ENCODE results near the gene MYO9A. TPM values are rescaled to one million over a fixed set of nuclear protein-coding genes. Genes with fewer than 3 reads are reported as not detected.

Gene MYO9A
- total and polyA plus RNA-seq, 10 of the 15 experiments (the other 5 are each of a cell fraction or from before 2014, with no cell fraction given): 3.3 to 25.3 (median 12.2) TPM

- intact Hi-C loops (cut with micrococcal nuclease; ENCODE audit: unreplicated experiment): no loop called here
- ChIA-PET SMC1A (ENCODE audit: uncharacterized antibody, unreplicated experiment) (no interaction called here), CTCF (interaction anchor here (6.0 kb wide), 1 partner anchor 351 kb away, joined by 69 read pairs; no protein-coding TSS in a partner anchor)
Observed at GRCh38 chr15:71806452-71806931, 311.5 kb downstream of the MYO9A start.

GRCh38 chr15:71804695-71805470, 313.1 kb downstream of the MYO9A start:
- 43% methylated on average over 6 of the region's 6 CpGs for WGBS (ENCODE audit: insufficient coverage, insufficient replicate concordance, low lambda C conversion rate, missing lambda C conversion rate)
- in situ Hi-C loops (cut with MboI): loop anchor here (5.0 to 10.0 kb wide), 3 partner anchors 58 to 350 kb away; no protein-coding TSS in a partner anchor
- TF ChIP-seq PKNOX1 (IDR thresholded peaks at IDR 0.05) (peak; percentile 69), BCL11A (IDR thresholded peaks at IDR 0.05; ENCODE audit: low read depth, low read length) (no peak), SREBF2 (IDR thresholded peaks at IDR 0.05; ENCODE audit: low read length) (no peak), EP300 (IDR thresholded peaks at IDR 0.05; ENCODE audit: borderline replicate concordance in 1 of 2, control insufficient read depth in 1 of 2, low read depth in 2 of 2, low read length in 2 of 2) (no peak), HSF1 (IDR thresholded peaks at IDR 0.05; ENCODE audit: low read depth, low read length) (no peak), SRF (IDR thresholded peaks at IDR 0.05; ENCODE audit: low read depth in 2 of 2, low read length in 2 of 2) (no peak), NR2C1 (IDR thresholded peaks at IDR 0.05) (no peak), ESRRA (IDR thresholded peaks at IDR 0.05; ENCODE audit: low read length) (no peak), ZBED1 (IDR thresholded peaks at IDR 0.05; ENCODE audit: borderline replicate concordance) (no peak), IKZF2 (IDR thresholded peaks at IDR 0.05) (no peak), MTA3 (IDR thresholded peaks at IDR 0.05; ENCODE audit: borderline replicate concordance, low read length) (no peak)

More at GRCh38 chr15:71806452-71806931, 311.5 kb downstream of the MYO9A start:
- Histone ChIP-seq H3K4me1 (ENCODE audit: control insufficient read depth, insufficient read depth, low read length) (peaks cover 10% of the 10 kb centered on the region), H3K36me3 (ENCODE audit: control insufficient read depth in 2 of 2, insufficient read depth in 2 of 2, low read length in 1 of 2) (no peaks in the 10 kb centered on the region), H4K20me1 (ENCODE audit: control insufficient read depth, insufficient read depth) (no peaks in the 10 kb centered on the region), H3K27ac (ENCODE audit: control insufficient read depth, insufficient read depth) (no peak overlapping the region), H3K4me3 (no peak overlapping the region), H3K79me2 (ENCODE audit: control insufficient read depth, insufficient read depth, low read length) (no peaks in the 10 kb centered on the region), H3K27me3 (replicated peaks in 1 of 2; ENCODE audit: control insufficient read depth in 2 of 2, insufficient read depth in 2 of 2, low read length in 1 of 2) (no peaks in the 10 kb centered on the region; a peak in 1 of 4 replicates), H3K4me2 (ENCODE audit: control insufficient read depth, insufficient read depth) (no peak overlapping the region), H2AFZ (ENCODE audit: control insufficient read depth, low read depth, low read length) (no peak overlapping the region), H3K9me3 (replicated peaks; ENCODE audit: control insufficient read depth, insufficient read depth, low read length) (no peaks in the 10 kb centered on the region), H3K9ac (ENCODE audit: control insufficient read depth, insufficient read depth, low read length) (no peak overlapping the region)
- in situ Hi-C loops (cut with MboI): loop anchor here (10.0 kb wide), 2 partner anchors 348 to 352 kb away; no protein-coding TSS in a partner anchor
- no peak for TF ChIP-seq PAX5 (IDR thresholded peaks at IDR 0.05; ENCODE audit: borderline replicate concordance, low read depth, low read length)
- no peak for TF ChIP-seq NR2F1 (conservative IDR thresholded peaks at IDR 0.05)
- TF ChIP-seq MYB (IDR thresholded peaks at IDR 0.05; ENCODE audit: borderline replicate concordance, low read depth, low read length): no peak
- no peak for TF ChIP-seq IKZF2 (IDR thresholded peaks at IDR 0.05)
- TF ChIP-seq HDAC2 (IDR thresholded peaks at IDR 0.05): no peak
- TF ChIP-seq ATF7 (IDR thresholded peaks at IDR 0.05; ENCODE audit: low read depth): no peak
- ChIA-PET RAD21 (ENCODE audit: unreplicated experiment) (interaction anchor here (0.7 kb wide), 1 partner anchor 350 kb away, joined by 3 read pairs; no protein-coding TSS in a partner anchor), POLR2A (no interaction called here)
- WGBS (ENCODE audit: insufficient coverage, insufficient replicate concordance, low lambda C conversion rate, missing lambda C conversion rate): 26% methylated on average over 7 of the region's 7 CpGs
- peak; percentile 47 for ATAC-seq
- DNase-seq (ENCODE audit: low read depth, low spot score): no peak
- no peak for FAIRE-seq
- BruUV-seq (replicated peaks): no TSS peak

More at GRCh38 chr15:71804695-71805470, 313.1 kb downstream of the MYO9A start:
- Histone ChIP-seq H3K27ac (ENCODE audit: control insufficient read depth, insufficient read depth) (no peak overlapping the region), H4K20me1 (ENCODE audit: control insufficient read depth, insufficient read depth) (no peaks in the 10 kb centered on the region), H3K4me1 (ENCODE audit: control insufficient read depth, insufficient read depth, low read length) (peaks cover 10% of the 10 kb centered on the region), H3K79me2 (ENCODE audit: control insufficient read depth, insufficient read depth, low read length) (no peaks in the 10 kb centered on the region), H2AFZ (ENCODE audit: control insufficient read depth, low read depth, low read length) (peak overlapping the region; percentile 52), H3K36me3 (ENCODE audit: control insufficient read depth in 2 of 2, insufficient read depth in 2 of 2, low read length in 1 of 2) (no peaks in the 10 kb centered on the region), H3K4me3 (no peak overlapping the region), H3K27me3 (replicated peaks in 1 of 2; ENCODE audit: control insufficient read depth in 2 of 2, insufficient read depth in 2 of 2, low read length in 1 of 2) (no peaks in the 10 kb centered on the region; a peak in 1 of 4 replicates), H3K9ac (ENCODE audit: control insufficient read depth, insufficient read depth, low read length) (no peak overlapping the region; the same call in 1 of the 2 replicates), H3K9me3 (replicated peaks; ENCODE audit: control insufficient read depth, insufficient read depth, low read length) (no peaks in the 10 kb centered on the region), H3K4me2 (ENCODE audit: control insufficient read depth, insufficient read depth) (peak overlapping the region; percentile 49)
- no TSS peak for BruUV-seq (replicated peaks)
- CTCF ChIA-PET: interaction anchor here (0.6 to 6.0 kb wide), 9 partner anchors 14 to 370 kb away, joined by 3 to 69 read pairs (median 6); no protein-coding TSS in a partner anchor
- SMC1A ChIA-PET (ENCODE audit: uncharacterized antibody, unreplicated experiment): interaction anchor here (0.7 to 4.2 kb wide), 8 partner anchors 22 to 358 kb away, joined by 3 to 26 read pairs (median 4); no protein-coding TSS in a partner anchor
- RAD21 ChIA-PET (ENCODE audit: unreplicated experiment): interaction anchor here (0.7 to 1.9 kb wide), 6 partner anchors 23 to 351 kb away, joined by 3 to 9 read pairs (median 4); no protein-coding TSS in a partner anchor
- intact Hi-C loops (cut with micrococcal nuclease; ENCODE audit: unreplicated experiment): no loop called here
- DNase-seq (ENCODE audit: low read depth, low spot score) (no peak), FAIRE-seq (peak; percentile 84), ATAC-seq (peak; percentile 56)
- POLR2A ChIA-PET: no interaction called here

Measured in GM12878 (cell line).